Measurements from ENCODE around the gene PRKAR1A.
A peak's percentile ranks its signal among the peaks of the same experiment; 100 is the strongest.
"Not testable (repeated sequence)": the region's sequence is repeated elsewhere in the genome, so short reads cannot be mapped to it uniquely, and the experiment has no call there.

PRKAR1A gene

GRCh38 chr17:68509141-68510057 lies 2.8 kb upstream of the PRKAR1A start:
- peak; percentile 21 for DNase-seq (ENCODE audit: low read depth, low spot score)
- H3K4me3 ChIP-seq (ENCODE audit: low read length), result no peak overlapping the region

GRCh38 chr17:68511254-68511670 lies 968 bp upstream of the PRKAR1A start:
- H3K4me3 ChIP-seq (ENCODE audit: low read length), result peak overlapping the region; percentile 90
- no peak for DNase-seq (ENCODE audit: low read depth, low spot score)

GRCh38 chr17:68511671-68512246 lies 471 bp upstream of the PRKAR1A start:
- DNase-seq (ENCODE audit: low read depth, low spot score), result peak; percentile 38

GRCh38 chr17:68512960-68513474 lies 787 bp downstream of the PRKAR1A start:
- H3K4me3 ChIP-seq (ENCODE audit: low read length), result peak overlapping the region; percentile 90
- no peak for DNase-seq (ENCODE audit: low read depth, low spot score)

More at GRCh38 chr17:68511671-68512246, 471 bp upstream of the PRKAR1A start:
- H3K4me3 ChIP-seq (ENCODE audit: low read length), result peak overlapping the region; percentile 90

- DNase-seq (ENCODE audit: low read depth, low spot score), result no peak
- no peak overlapping the region for H3K4me3 ChIP-seq (ENCODE audit: low read length)
These were observed 1.7 kb downstream of the PRKAR1A start for GRCh38 chr17:68513932-68514331.

- DNase-seq (ENCODE audit: low read depth, low spot score), result no peak
These were observed 2.8 kb downstream of the PRKAR1A start for GRCh38 chr17:68514831-68515635.

GRCh38 chr17:68516732-68517131 lies 4.5 kb downstream of the PRKAR1A start:
- no peak for DNase-seq (ENCODE audit: low read depth, low spot score)
- H3K4me3 ChIP-seq (ENCODE audit: low read length), result no peak overlapping the region

More at GRCh38 chr17:68514831-68515635, 2.8 kb downstream of the PRKAR1A start:
- no peak overlapping the region for H3K4me3 ChIP-seq (ENCODE audit: low read length)

GRCh38 chr17:68517605-68518004 lies 5.4 kb downstream of the PRKAR1A start:
- H3K4me3 ChIP-seq (ENCODE audit: low read length), result not testable (repeated sequence)

GRCh38 chr17:68518063-68518815 lies 6.0 kb downstream of the PRKAR1A start:
- no peak for DNase-seq (ENCODE audit: low read depth, low spot score)
- no peak overlapping the region for H3K4me3 ChIP-seq (ENCODE audit: low read length)

More at GRCh38 chr17:68517605-68518004, 5.4 kb downstream of the PRKAR1A start:
- DNase-seq (ENCODE audit: low read depth, low spot score), result not testable (repeated sequence)

- DNase-seq (ENCODE audit: low read depth, low spot score); H3K4me3 ChIP-seq (ENCODE audit: low read length): not testable (repeated sequence)
These were observed 6.8 kb downstream of the PRKAR1A start for GRCh38 chr17:68519051-68519450.

- no peak for DNase-seq (ENCODE audit: low read depth, low spot score)
- no peak overlapping the region for H3K4me3 ChIP-seq (ENCODE audit: low read length)
These were observed 7.7 kb downstream of the PRKAR1A start for GRCh38 chr17:68519911-68520310.

- H3K4me3 ChIP-seq (ENCODE audit: low read length), result no peak overlapping the region
- DNase-seq (ENCODE audit: low read depth, low spot score), result no peak
These were observed 10.0 kb downstream of the PRKAR1A start for GRCh38 chr17:68522266-68522665.

GRCh38 chr17:68526548-68526947 lies 14.3 kb downstream of the PRKAR1A start:
- no peak for DNase-seq (ENCODE audit: low read depth, low spot score)
- no peak overlapping the region for H3K4me3 ChIP-seq (ENCODE audit: low read length)

- DNase-seq (ENCODE audit: low read depth, low spot score), result no peak
- H3K4me3 ChIP-seq (ENCODE audit: low read length), result no peak overlapping the region
These were observed 15.1 kb downstream of the PRKAR1A start for GRCh38 chr17:68527314-68527713.

GRCh38 chr17:68531252-68531651 lies 19.0 kb downstream of the PRKAR1A start:
- no peak overlapping the region for H3K4me3 ChIP-seq (ENCODE audit: low read length)
- no peak for DNase-seq (ENCODE audit: low read depth, low spot score)

GRCh38 chr17:68532826-68533225 lies 20.6 kb downstream of the PRKAR1A start:
- DNase-seq (ENCODE audit: low read depth, low spot score), result no peak
- no peak overlapping the region for H3K4me3 ChIP-seq (ENCODE audit: low read length)

- H3K4me3 ChIP-seq (ENCODE audit: low read length), result no peak overlapping the region
- DNase-seq (ENCODE audit: low read depth, low spot score), result no peak
These were observed 21.9 kb downstream of the PRKAR1A start for GRCh38 chr17:68533887-68534694.

GRCh38 chr17:68534695-68535088 lies 22.5 kb downstream of the PRKAR1A start:
- no peak overlapping the region for H3K4me3 ChIP-seq (ENCODE audit: low read length)
- no peak for DNase-seq (ENCODE audit: low read depth, low spot score)
